Activated naive CD4-positive, alpha-beta T cell treated with anti-CD3 and anti-CD28 coated beads, Interleukin-2, amount 10 ng/mL, durations not matched to agents 7 days and 5 days (primary cell): Measurements from ENCODE around the gene TMEM19.
A peak's percentile ranks its signal among the peaks of the same experiment; 100 is the strongest.
"Not testable (repeated sequence)": the region's sequence is repeated elsewhere in the genome, so short reads cannot be mapped to it uniquely, and the experiment has no call there.

Source experiments
- CTCF ChIA-PET: fragments of 350-600 bp; sonication (Branson Sonifier 250); formaldehyde crosslinking; loops from one replicate; lab custom pipeline; 2021; ENCODE audit warnings: antibody characterized with exemption; lab: Charles Lee
- DNase-seq: peaks from one replicate; pipeline ENCODE4 v3.0.0-alpha.2; 2020
- H3K27ac Mint-ChIP-seq: one replicate; pipeline ENCODE4 v1.8.0; 2021; ENCODE audit warnings: mild to moderate bottlenecking, moderate library complexity, mixed read lengths
- H3K27me3 Mint-ChIP-seq: one replicate; pipeline ENCODE4 v1.8.0; 2021; ENCODE audit warnings: mild to moderate bottlenecking, mixed read lengths
- H3K36me3 Mint-ChIP-seq: one replicate; pipeline ENCODE4 v1.8.0; 2021; ENCODE audit warnings: mixed read lengths
- H3K4me1 Mint-ChIP-seq: one replicate; pipeline ENCODE4 v1.8.0; 2021; ENCODE audit warnings: mixed read lengths
- H3K4me3 Mint-ChIP-seq: one replicate; pipeline ENCODE4 v1.8.0; 2021; ENCODE audit warnings: mild to moderate bottlenecking, moderate library complexity, mixed read lengths
- H3K9me3 Mint-ChIP-seq: one replicate; pipeline ENCODE4 v1.8.0; 2021; ENCODE audit warnings: mixed read lengths

Gene TMEM19

DNA sequence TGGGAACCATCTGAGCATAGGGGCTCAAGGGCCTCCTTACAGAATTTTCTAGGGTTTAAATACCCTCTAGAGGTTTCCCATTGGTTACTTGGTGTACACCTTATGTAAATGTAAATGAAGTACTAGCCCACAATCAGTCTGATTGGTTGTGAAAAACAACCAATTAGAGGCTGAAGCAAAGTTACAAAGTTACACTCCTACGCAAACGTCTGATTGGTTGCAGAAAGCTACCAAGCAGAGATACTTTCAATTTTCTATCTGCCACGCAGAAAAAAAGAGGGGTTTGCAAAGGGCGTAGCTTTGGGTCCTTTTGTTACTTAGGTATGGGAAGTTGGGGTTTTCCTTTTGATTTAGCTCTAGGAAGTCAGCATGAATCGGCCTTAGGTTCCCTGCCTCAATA lies 1.8 kb upstream of the TMEM19 start:
- Mint-ChIP-seq H3K9me3 (no peaks in the 10 kb centered on the region), H3K27me3 (no peaks in the 10 kb centered on the region), H3K4me3 (peak overlapping the region; percentile 50), H3K4me1 (peaks cover 41% of the 10 kb centered on the region), H3K27ac (no peak overlapping the region), H3K36me3 (no peaks in the 10 kb centered on the region)
- no peak for DNase-seq
- CTCF ChIA-PET = interaction anchor here (0.7 to 5.4 kb wide), 3 partner anchors 20 to 72 kb away, joined by 3 to 27 read pairs (median 26); partner anchors contain the start of genes THAP2 and ZFC3H1

GRCh38 chr12:71685312-71685906 lies 473 bp upstream of the TMEM19 start:
- Mint-ChIP-seq H3K4me1 (peaks cover 46% of the 10 kb centered on the region), H3K36me3 (no peaks in the 10 kb centered on the region), H3K4me3 (peak overlapping the region; percentile 82), H3K27me3 (no peaks in the 10 kb centered on the region), H3K27ac (peak overlapping the region; percentile 91), H3K9me3 (no peaks in the 10 kb centered on the region)
- DNase-seq = no peak
- CTCF ChIA-PET = interaction anchor here (1.4 to 5.4 kb wide), 7 partner anchors 9 to 269 kb away, joined by 3 to 27 read pairs (median 8); partner anchors contain the start of genes RAB21, THAP2 and ZFC3H1

DNA sequence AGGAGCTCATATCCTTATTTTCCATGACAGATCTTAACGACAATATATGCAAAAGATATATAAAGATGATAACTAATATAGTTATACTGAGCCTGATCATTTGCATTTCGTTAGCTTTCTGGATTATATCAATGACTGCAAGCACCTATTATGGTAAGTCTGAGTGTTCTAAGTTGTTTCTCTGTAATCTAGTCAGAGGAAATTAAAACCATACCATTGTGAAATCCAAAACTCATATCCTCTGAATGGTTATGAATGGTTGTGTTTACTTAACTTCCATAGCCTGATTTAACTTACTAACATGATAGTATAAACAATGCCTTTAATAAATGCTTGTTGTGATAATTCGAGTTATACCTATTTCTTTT lies 760 bp downstream of the TMEM19 start:
- no peaks in the 10 kb centered on the region for H3K27me3 Mint-ChIP-seq
- H3K9me3 Mint-ChIP-seq = no peaks in the 10 kb centered on the region
- no peak for DNase-seq
- CTCF ChIA-PET = interaction anchor here (0.7 to 5.4 kb wide), 10 partner anchors 10 to 270 kb away, joined by 3 to 27 read pairs (median 5); partner anchors contain the start of genes RAB21, THAP2 and ZFC3H1
- H3K4me3 Mint-ChIP-seq = peak overlapping the region; percentile 82
- H3K4me1 Mint-ChIP-seq = peaks cover 46% of the 10 kb centered on the region
- H3K27ac Mint-ChIP-seq = peak overlapping the region; percentile 91
- H3K36me3 Mint-ChIP-seq = no peaks in the 10 kb centered on the region

DNA sequence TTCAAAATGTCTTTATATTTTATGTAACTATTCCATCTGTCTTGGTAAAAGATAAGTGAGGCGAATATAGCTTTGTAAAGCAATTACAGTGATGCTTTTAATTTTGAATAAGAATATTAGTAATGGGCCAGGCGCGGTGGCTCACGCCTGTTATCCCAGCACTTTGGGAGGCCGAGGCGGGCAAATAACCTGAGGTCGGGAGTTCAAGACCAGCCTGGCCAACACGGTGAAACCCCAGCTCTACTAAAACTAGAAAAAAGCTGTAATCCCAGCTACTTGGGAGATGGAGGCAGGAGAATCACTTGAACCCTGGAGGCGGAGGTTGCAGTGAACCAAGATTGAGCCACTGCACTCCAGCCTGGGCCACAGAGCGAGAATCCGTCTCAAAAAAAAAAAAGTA lies 1.3 kb downstream of the TMEM19 start:
- H3K4me3 Mint-ChIP-seq = peak overlapping the region; percentile 53
- peaks cover 48% of the 10 kb centered on the region for H3K4me1 Mint-ChIP-seq
- CTCF ChIA-PET = interaction anchor here (0.7 to 5.4 kb wide), 5 partner anchors 10 to 60 kb away, joined by 3 to 27 read pairs (median 5); partner anchors contain the start of genes THAP2 and ZFC3H1
- not testable (repeated sequence) for H3K36me3 Mint-ChIP-seq, DNase-seq, H3K9me3 Mint-ChIP-seq, H3K27me3 Mint-ChIP-seq
- peak overlapping the region; percentile 36 for H3K27ac Mint-ChIP-seq

DNA sequence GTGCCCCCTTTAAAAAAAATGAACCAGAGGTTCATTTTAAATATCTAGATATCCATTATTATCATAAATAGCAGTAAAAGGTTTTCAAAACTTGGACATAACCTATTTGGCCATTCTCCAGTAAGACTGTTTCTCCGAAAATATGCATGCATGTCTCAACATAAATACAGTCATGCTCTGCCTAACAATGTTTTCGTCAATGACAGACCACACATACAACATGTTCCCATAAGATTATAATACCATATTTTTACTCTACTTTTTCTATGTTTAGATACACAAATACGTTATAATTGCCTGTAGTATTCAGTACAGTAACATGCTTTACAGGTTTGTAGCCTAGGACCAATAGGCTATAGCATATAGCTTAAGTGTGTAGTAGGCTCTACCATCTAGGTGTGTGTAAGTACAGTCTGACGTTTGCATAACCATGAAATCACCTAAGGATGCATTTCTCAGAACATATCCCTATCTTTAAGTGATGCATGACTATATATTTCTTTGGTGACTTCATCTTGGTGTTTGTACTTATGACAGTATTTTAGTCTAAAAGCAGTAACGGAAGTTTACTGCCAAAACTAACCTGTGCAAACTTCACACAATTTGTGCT lies 3.2 kb downstream of the TMEM19 start:
- CTCF ChIA-PET = interaction anchor here (0.7 kb wide), 1 partner anchor 58 kb away, joined by 3 read pairs; no protein-coding TSS in a partner anchor
- Mint-ChIP-seq H3K27ac (no peak overlapping the region), H3K4me3 (no peak overlapping the region), H3K27me3 (no peaks in the 10 kb centered on the region), H3K4me1 (peaks cover 44% of the 10 kb centered on the region), H3K36me3 (peaks cover 1% of the 10 kb centered on the region), H3K9me3 (no peaks in the 10 kb centered on the region)
- no peak for DNase-seq

DNA sequence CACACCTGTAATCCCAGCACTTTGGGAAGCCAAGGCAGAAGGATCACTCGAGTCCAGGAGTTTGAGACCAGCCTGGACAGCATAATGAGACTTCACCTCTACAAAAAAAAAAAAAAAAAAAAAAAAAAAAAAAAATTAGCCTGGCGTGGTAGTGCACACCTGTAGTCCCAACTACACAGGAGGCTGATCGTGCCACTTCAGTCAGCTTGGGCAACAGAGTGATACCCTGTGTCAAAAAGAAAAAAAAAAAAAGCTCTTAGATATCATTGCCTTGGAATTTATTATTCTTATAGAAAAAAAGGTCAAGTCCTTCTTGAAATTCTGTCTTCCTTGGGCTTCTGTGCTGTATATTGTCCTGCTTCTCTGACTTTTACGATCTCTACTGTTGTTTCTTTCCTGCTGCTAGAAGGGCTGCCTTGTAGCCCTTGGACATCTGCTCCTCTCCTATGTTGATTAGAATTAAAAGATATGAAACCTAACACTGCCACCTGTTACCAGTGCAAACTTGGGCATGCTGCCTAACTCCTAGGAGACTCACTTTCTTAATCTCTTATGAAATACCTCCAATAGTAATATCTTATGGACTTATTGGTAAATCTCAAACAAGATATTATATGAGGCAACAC lies 5.7 kb downstream of the TMEM19 start:
- Mint-ChIP-seq H3K27me3 (no peaks in the 10 kb centered on the region), H3K4me3 (no peak overlapping the region), H3K4me1 (peaks cover 32% of the 10 kb centered on the region), H3K36me3 (peaks cover 3% of the 10 kb centered on the region), H3K9me3 (no peaks in the 10 kb centered on the region), H3K27ac (no peak overlapping the region)
- no peak for DNase-seq
- CTCF ChIA-PET = no interaction called here

GRCh38 chr12:71693126-71693525 lies 7.2 kb downstream of the TMEM19 start:
- DNase-seq = no peak
- Mint-ChIP-seq H3K27ac (no peak overlapping the region), H3K9me3 (no peaks in the 10 kb centered on the region), H3K4me3 (no peak overlapping the region), H3K27me3 (no peaks in the 10 kb centered on the region), H3K36me3 (peaks cover 11% of the 10 kb centered on the region), H3K4me1 (peaks cover 21% of the 10 kb centered on the region)
- CTCF ChIA-PET = no interaction called here

DNA sequence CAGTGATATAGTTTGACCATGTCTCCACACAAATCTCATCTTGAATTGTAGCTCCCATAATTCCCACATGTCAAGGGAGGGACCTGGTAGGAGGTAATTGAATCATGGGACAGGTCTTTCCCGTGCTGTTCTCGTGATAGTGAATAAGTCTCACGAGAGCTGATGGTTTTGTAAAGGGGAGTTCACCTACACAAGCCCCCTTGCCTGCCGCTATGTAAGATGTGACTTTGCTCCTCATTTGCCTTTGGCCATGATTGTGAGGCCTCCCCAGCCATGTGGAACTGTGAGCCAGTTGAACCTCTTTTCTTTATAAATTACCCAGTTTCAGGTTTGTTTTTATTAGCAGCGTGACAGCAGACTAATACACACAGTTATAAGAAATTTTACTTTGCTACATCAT lies 7.8 kb downstream of the TMEM19 start:
- Mint-ChIP-seq H3K36me3 (peaks cover 14% of the 10 kb centered on the region), H3K4me1 (peaks cover 16% of the 10 kb centered on the region), H3K27ac (peak overlapping the region; percentile 5)
- CTCF ChIA-PET, H3K4me3 Mint-ChIP-seq, H3K9me3 Mint-ChIP-seq, DNase-seq, H3K27me3 Mint-ChIP-seq: not testable (repeated sequence)

- peaks cover 20% of the 10 kb centered on the region for H3K36me3 Mint-ChIP-seq
- no peaks in the 10 kb centered on the region for H3K27me3 Mint-ChIP-seq
- peaks cover 10% of the 10 kb centered on the region for H3K4me1 Mint-ChIP-seq
- H3K9me3 Mint-ChIP-seq = no peaks in the 10 kb centered on the region
- H3K27ac Mint-ChIP-seq = peak overlapping the region; percentile 5
- DNase-seq = no peak
- CTCF ChIA-PET = interaction anchor here (1.0 kb wide), 1 partner anchor 14 kb away, joined by 3 read pairs; no protein-coding TSS in a partner anchor
- no peak overlapping the region for H3K4me3 Mint-ChIP-seq
These were observed 8.4 kb downstream of the TMEM19 start for GRCh38 chr12:71694099-71694820.

GRCh38 chr12:71695782-71696181 lies 9.9 kb downstream of the TMEM19 start:
- H3K27me3 Mint-ChIP-seq = no peaks in the 10 kb centered on the region
- no peaks in the 10 kb centered on the region for H3K9me3 Mint-ChIP-seq
- no peak overlapping the region for H3K4me3 Mint-ChIP-seq
- peaks cover 29% of the 10 kb centered on the region for H3K36me3 Mint-ChIP-seq
- no peak overlapping the region for H3K27ac Mint-ChIP-seq
- CTCF ChIA-PET = no interaction called here
- DNase-seq = no peak
- peaks cover 7% of the 10 kb centered on the region for H3K4me1 Mint-ChIP-seq

GRCh38 chr12:71702181-71702580 lies 16.3 kb downstream of the TMEM19 start:
- H3K9me3 Mint-ChIP-seq, H3K4me3 Mint-ChIP-seq, DNase-seq, CTCF ChIA-PET, H3K27ac Mint-ChIP-seq, H3K4me1 Mint-ChIP-seq, H3K27me3 Mint-ChIP-seq: not testable (repeated sequence)
- peaks cover 42% of the 10 kb centered on the region for H3K36me3 Mint-ChIP-seq

- Mint-ChIP-seq H3K27ac (no peak overlapping the region), H3K4me3 (no peak overlapping the region), H3K36me3 (peaks cover 40% of the 10 kb centered on the region), H3K4me1 (peaks cover 5% of the 10 kb centered on the region), H3K27me3 (no peaks in the 10 kb centered on the region), H3K9me3 (no peaks in the 10 kb centered on the region)
- no peak for DNase-seq
- CTCF ChIA-PET = interaction anchor here (1.3 kb wide), 1 partner anchor 66 kb away, joined by 4 read pairs; no protein-coding TSS in a partner anchor
These were observed 16.7 kb downstream of the TMEM19 start for GRCh38 chr12:71702590-71702989.

- H3K4me1 Mint-ChIP-seq = peaks cover 11% of the 10 kb centered on the region
- H3K27me3 Mint-ChIP-seq = no peaks in the 10 kb centered on the region
- DNase-seq = no peak
- no peaks in the 10 kb centered on the region for H3K9me3 Mint-ChIP-seq
- H3K36me3 Mint-ChIP-seq = peaks cover 40% of the 10 kb centered on the region
- CTCF ChIA-PET = interaction anchor here (1.2 to 1.3 kb wide), 2 partner anchors 44 to 66 kb away, joined by 3 to 4 read pairs; no protein-coding TSS in a partner anchor
- H3K4me3 Mint-ChIP-seq = no peak overlapping the region
- no peak overlapping the region for H3K27ac Mint-ChIP-seq
These were observed 17.3 kb downstream of the TMEM19 start for GRCh38 chr12:71703206-71703605.

DNA sequence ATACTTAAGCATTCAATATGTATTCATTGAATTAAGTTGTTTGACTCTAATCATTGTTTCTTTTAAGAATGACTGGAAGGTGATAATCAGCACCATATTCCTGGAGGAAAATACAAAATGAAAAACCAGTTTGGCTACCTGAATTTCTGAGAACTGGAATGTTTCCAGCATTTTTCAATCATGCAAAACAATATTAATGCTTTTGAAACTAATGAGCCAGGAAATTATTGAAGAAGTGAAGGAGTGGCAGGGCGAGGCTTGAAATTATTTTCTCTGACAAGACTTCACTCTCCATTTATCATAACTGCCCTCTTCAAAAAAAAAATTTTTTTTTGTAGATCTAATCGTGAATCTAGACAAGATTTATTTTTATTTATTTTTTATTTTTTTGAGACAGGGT lies 19.0 kb downstream of the TMEM19 start:
- Mint-ChIP-seq H3K27me3 (no peaks in the 10 kb centered on the region), H3K27ac (no peak overlapping the region), H3K4me1 (peaks cover 16% of the 10 kb centered on the region), H3K36me3 (peaks cover 30% of the 10 kb centered on the region), H3K9me3 (no peaks in the 10 kb centered on the region), H3K4me3 (no peak overlapping the region)
- DNase-seq = no peak
- CTCF ChIA-PET = no interaction called here
